Suprapubic skin (tissue), 3 donors: ENCODE results near the gene ZNF560.

Experiments
- EP300 ChIP-seq: sonication (generic); formaldehyde crosslinking; IDR thresholded peaks from one replicate; pipeline ENCODE4 v1.6.1; 2017; ENCODE audit warnings: antibody characterized with exemption
- POLR2A ChIP-seq, 2 donors: fragments of 450-650 bp; IDR thresholded peaks; one replicate each; pipeline ENCODE4 v1.6.1; 2017; ENCODE audit warnings: antibody characterized with exemption in 2 of 2, mild to moderate bottlenecking in 2 of 2, moderate library complexity in 2 of 2
- TF ChIP-seq, protein P1 (sequence below), 2 donors: fragments of 200-600 bp in 1 of 2; fragments of 450-650 bp in 1 of 2; sonication (generic) in 1 of 2; IDR thresholded peaks; one replicate each; pipeline ENCODE4 v1.5.1; 2016 to 2019; ENCODE audit warnings: antibody characterized with exemption in 2 of 2, mild to moderate bottlenecking in 1 of 2, moderate library complexity in 1 of 2

DNA sequence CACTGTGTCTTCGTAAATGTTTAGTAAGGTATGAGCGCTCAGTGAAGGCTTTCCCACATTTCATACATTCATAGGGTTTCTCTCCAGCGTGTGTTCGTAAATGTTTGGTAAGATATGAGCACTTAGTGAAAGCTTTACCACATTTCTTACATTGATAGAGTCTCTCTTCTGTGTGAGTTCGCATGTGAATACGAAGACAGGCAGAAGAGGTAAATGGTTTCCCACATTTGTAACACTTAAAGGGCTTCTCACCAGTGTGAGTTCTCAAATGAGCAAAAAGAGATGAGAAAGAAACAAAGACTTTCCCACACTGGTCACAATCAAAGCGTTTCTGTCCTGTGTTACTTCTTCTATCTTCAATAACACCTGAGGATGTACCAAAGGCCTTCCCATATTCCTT is 31.3 kb downstream of the ZNF560 start:
- TF ChIP-seq, protein P1, sequence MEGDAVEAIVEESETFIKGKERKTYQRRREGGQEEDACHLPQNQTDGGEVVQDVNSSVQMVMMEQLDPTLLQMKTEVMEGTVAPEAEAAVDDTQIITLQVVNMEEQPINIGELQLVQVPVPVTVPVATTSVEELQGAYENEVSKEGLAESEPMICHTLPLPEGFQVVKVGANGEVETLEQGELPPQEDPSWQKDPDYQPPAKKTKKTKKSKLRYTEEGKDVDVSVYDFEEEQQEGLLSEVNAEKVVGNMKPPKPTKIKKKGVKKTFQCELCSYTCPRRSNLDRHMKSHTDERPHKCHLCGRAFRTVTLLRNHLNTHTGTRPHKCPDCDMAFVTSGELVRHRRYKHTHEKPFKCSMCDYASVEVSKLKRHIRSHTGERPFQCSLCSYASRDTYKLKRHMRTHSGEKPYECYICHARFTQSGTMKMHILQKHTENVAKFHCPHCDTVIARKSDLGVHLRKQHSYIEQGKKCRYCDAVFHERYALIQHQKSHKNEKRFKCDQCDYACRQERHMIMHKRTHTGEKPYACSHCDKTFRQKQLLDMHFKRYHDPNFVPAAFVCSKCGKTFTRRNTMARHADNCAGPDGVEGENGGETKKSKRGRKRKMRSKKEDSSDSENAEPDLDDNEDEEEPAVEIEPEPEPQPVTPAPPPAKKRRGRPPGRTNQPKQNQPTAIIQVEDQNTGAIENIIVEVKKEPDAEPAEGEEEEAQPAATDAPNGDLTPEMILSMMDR (IDR thresholded peaks at IDR 0.05) = no peak
- no peak for TF ChIP-seq EP300
- TF ChIP-seq POLR2A (IDR thresholded peaks at IDR 0.05) = no peak
